ENCODE measurements around the gene POTEG.
"Not testable (repeated sequence)": the region's sequence is repeated elsewhere in the genome, so short reads cannot be mapped to it uniquely, and the experiment has no call there.

POTEG gene

GRCh38 chr14:19434241-19434640, at the start of gene POTEG:
POTEG (minus strand) TSS chr14:19434341; CDS start chr14:19434289, 52 bp downstream.
- FAIRE-seq; DNase-seq (ENCODE audit: low spot score): not testable (repeated sequence)

- FAIRE-seq; DNase-seq (ENCODE audit: low spot score): not testable (repeated sequence)
These were observed 48.0 kb upstream of the POTEG start for GRCh38 chr14:19482093-19482492.

DNA sequence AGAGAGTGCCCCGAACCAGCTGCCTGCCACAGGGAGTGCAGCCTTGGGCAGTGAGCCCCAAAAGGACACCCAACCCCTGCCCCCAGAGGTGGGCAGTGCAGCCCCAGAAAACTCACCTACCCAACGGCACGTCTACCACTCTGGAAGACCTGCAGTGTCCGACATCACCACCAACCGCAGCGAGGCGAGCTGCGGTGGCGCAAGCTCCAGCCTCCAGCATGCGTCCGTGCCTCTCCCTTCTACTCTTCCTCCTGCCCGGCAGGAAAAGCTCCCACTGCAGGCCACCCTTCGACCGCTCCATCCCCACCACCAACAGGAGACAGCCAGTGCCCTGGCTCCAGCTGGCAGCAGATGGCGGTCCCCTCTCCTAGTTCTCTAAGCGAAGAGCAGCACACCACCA, 47.3 kb upstream of the POTEG start:
- not testable (repeated sequence) for FAIRE-seq; DNase-seq (ENCODE audit: low spot score)

GRCh38 chr14:19480491-19480890, 46.4 kb upstream of the POTEG start:
- not testable (repeated sequence) for FAIRE-seq; DNase-seq (ENCODE audit: low spot score)

DNA sequence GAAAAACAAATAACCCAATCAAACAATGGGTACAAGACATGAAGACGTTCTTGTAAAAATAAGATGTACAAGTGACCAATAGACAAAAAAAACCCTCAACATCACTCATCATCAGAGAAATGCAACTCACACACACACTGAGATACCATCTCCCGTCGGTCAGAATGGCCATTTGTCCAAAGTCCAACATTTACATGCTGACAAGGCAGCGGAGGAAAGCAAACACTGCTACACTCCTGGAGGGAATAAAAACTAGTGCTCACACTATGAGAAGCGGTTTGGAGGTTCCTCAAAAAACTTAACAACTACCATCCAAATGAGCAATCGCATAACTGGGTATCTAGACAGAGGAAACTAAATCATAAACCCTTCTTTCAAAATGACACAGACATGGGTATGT, 11.6 kb upstream of the POTEG start:
- not testable (repeated sequence) for FAIRE-seq; DNase-seq (ENCODE audit: low spot score)

GRCh38 chr14:19439826-19440225, 5.7 kb upstream of the POTEG start:
- DNase-seq (ENCODE audit: low spot score); FAIRE-seq: not testable (repeated sequence)

GRCh38 chr14:19439219-19439618, 5.1 kb upstream of the POTEG start:
- DNase-seq (ENCODE audit: low spot score); FAIRE-seq: not testable (repeated sequence)

DNA sequence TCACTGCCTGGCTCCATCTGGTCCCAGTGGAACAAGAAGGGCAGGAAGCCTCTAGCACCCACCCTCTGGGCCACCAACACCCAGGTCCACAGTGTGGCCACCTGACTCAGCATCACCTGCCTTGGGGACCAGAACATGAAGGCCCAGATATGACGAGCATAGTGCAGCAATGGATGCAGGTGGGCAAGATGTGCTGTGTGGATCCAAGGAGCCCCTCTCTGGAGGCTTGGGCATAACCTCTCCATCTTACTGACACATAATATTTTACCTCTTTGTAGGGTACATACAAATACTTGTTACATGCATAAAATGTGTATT, 2.9 kb upstream of the POTEG start:
- not testable (repeated sequence) for FAIRE-seq; DNase-seq (ENCODE audit: low spot score)

- not testable (repeated sequence) for FAIRE-seq; DNase-seq (ENCODE audit: low spot score)
These were observed 2.4 kb upstream of the POTEG start for GRCh38 chr14:19436311-19437125.

DNA sequence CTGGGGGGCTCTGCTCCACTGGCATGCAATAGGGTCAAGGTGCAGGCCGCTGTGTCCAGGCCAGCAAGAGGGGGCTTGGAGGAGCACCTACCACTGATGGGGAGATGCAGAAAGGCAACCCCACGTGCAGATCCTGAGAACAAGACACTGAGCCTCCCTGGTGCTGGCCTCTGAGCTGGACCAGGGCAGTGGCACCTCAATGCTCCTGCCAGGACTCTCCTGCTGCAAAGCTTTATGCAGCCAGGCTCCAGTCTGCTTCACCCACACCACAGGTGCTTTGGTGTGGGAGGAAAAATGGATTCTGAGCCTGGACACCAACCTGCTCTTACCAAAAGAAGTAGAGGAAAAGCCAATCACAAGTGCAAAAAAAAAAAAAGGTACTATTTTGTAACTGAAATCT, 1.7 kb upstream of the POTEG start:
- not testable (repeated sequence) for FAIRE-seq; DNase-seq (ENCODE audit: low spot score)

DNA sequence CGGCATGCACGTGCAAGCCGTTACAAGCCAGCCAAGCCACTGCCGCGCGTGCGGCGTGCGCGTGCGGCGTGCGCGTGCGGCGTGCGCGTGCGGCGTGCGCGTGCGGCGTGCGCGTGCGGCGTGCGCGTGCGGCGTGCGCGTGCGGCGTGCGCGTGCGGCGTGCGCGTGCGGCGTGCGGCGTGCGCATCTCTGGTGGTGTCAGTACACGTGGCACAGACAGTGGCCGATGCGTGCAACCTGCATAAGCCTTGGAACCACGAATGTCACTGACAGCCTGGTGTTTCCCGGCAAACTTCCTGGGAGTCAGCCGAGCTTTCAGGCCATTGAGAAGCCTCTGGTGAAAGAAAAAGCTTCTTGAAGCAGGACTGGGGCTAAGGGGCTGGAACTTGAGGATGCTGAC, 750 bp upstream of the POTEG start:
- DNase-seq (ENCODE audit: low spot score); FAIRE-seq: not testable (repeated sequence)

DNA sequence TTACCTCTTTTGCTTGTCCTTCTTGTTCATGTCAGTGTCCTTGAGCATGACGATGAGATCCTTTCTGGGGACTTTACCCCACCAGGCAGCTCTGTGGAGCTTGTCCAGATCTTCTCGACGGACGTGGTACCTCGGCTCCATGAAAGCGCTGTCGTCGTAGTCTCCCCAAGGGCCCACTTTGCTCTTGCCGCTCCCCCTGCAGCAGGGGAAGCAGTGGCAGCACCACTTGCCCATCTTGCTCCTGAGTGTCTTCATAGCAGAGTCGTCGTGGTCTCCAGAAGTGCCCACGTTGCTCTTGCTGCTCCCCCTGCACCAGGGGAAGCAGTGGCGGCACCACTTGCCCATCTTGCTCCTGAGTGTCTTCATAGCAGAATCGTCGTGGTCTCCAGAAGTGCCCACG, 376 bp downstream of the POTEG start:
- FAIRE-seq; DNase-seq (ENCODE audit: low spot score): not testable (repeated sequence)

- DNase-seq (ENCODE audit: low spot score); FAIRE-seq: not testable (repeated sequence)
These were observed 25.6 kb downstream of the POTEG start for GRCh38 chr14:19408519-19408918.

DNA sequence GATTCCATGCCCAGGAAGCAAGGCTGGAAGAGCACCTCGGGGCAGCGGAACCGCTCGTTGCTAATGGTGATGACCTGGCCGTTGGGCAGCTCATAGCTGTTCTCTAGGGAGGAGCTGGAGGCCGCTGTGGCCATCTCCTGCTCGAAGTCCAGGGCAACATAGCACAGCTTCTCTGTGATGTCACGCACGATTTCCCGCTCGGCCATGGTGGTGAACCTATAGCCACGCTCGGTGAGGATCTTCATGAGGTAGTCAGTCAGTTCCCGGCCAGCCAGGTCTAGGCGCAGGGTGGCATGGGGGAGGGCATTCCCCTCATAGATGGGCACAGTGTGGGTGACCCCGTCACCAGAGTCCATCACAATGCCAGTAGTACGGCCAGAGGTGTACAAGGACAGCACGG, 32.0 kb downstream of the POTEG start:
- not testable (repeated sequence) for FAIRE-seq; DNase-seq (ENCODE audit: low spot score)

DNA sequence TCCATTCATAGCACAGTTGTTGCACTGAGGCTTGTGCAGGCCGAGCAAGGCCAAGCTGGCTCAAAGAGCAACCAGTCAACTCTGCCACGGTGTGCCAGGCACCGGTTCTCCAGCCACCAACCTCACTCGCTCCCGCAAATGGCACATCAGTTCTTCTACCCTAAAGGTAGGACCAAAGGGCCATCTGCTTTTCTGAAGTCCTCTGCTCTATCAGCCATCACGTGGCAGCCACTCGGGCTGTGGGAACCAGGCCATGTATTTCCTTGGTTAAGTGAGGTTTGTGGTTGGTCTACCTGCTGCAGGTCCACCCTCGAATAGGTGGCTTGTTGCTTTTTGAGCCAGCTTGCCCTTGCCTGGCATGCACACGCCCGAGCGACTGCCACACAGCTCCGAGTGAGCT, 39.4 kb downstream of the POTEG start:
- DNase-seq (ENCODE audit: low spot score); FAIRE-seq: not testable (repeated sequence)

- FAIRE-seq; DNase-seq (ENCODE audit: low spot score): not testable (repeated sequence)
These were observed 43.9 kb downstream of the POTEG start for GRCh38 chr14:19390230-19390629.

DNA sequence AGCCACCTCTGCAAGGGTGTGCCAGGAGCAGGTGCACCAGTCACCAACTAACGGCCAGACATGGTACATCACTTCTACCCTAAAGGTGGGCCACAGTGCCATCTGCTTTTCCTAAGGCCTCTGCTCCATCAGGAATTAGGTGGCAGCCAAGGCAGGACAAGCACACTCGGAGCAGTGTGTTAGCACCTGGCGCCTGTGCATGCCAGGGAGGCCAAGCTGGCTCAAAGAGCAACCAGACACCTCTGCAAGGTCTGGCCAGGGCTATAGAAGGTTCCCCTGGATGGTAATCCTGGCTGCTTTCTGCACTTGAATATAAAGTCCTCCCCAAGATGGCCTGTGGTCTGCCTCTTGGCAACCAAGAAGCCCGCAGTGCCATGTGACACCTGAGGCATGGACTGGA, 45.4 kb downstream of the POTEG start:
- not testable (repeated sequence) for FAIRE-seq; DNase-seq (ENCODE audit: low spot score)

- not testable (repeated sequence) for DNase-seq (ENCODE audit: low spot score); FAIRE-seq
These were observed 47.1 kb downstream of the POTEG start for GRCh38 chr14:19386996-19387395.

DNA sequence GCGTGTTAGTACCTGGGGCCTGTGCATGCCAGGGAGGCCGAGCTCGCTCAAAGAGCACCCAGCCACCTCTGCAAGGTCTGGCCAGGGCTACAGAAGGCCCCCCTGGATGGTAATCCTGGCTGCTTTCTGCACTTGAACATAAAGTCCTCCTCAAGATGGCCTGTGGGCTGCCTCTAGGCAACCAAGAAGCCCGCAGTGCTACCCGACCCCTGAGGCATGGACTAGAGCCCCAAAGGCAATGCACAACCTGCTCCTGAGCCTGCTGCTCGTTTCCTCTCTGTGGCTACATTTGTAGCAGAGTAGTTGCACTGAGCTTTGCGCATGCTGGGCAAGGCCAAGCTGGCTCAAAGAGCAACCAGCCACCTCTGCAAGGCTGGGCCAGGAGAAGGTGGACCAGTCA, 47.8 kb downstream of the POTEG start:
- not testable (repeated sequence) for DNase-seq (ENCODE audit: low spot score); FAIRE-seq

GRCh38 chr14:19384088-19384781, 49.9 kb downstream of the POTEG start:
- FAIRE-seq; DNase-seq (ENCODE audit: low spot score): not testable (repeated sequence)

DNA sequence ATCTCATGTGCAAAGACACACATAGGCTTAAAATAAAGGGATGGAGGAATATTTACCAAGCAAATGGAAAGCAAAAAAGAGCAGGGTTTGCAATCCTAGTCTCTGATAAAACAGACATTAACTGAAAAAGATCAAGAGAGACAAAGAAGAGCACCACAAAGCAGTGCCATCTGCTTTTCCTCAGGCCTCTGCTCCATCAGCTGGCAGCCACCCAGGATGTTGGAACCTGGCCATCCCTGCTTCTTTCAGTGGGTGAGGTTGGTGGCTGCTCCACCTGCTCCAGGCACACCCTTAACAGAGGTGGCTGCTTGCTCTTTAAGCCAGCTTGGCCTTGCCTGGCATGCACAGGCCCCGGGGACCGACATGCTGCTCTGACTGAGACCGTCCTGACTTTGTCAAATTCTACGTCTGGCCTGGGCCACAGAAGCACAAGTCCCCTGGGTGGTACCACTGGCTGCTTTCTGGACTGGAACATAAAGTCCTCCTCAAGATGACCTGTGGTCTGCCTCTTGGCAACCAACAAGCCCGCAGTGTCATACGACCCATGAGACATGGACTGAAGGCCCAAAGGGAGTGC, 51.0 kb downstream of the POTEG start:
- not testable (repeated sequence) for FAIRE-seq; DNase-seq (ENCODE audit: low spot score)

- FAIRE-seq: not testable (repeated sequence)
- DNase-seq (ENCODE audit: low spot score): peak; percentile 3
These were observed 54.0 kb downstream of the POTEG start for GRCh38 chr14:19380137-19380536.

All from RCC 7860 (cell line).